Spinal cord (tissue), 10 donors: ENCODE data around the gene FLRT1. TPM values are rescaled to one million over a fixed set of nuclear protein-coding genes. Genes with fewer than 3 reads are reported as not detected.

Source experiments
- DNase-seq, 6 donors: peaks; one replicate each; pipeline versions ENCODE4 v3.0.0 to v3.0.0-alpha.2; 2013 to 2015; ENCODE audit warnings: low spot score in 6 of 6, low read depth in 4 of 6
- H3K27ac ChIP-seq: one replicate; pipeline ENCODE4 v1.5.1; 2013; ENCODE audit warnings: low read depth, low read length, control low read depth
- H3K27me3 ChIP-seq: one replicate; pipeline ENCODE4 v1.6.1; 2013; ENCODE audit warnings: low read length; ENCODE audit not compliant: control insufficient read depth, insufficient read depth
- H3K36me3 ChIP-seq: one replicate; pipeline ENCODE4 v1.6.1; 2013; ENCODE audit warnings: low read length; ENCODE audit not compliant: control insufficient read depth, insufficient read depth
- H3K4me1 ChIP-seq: one replicate; pipeline ENCODE4 v1.6.1; 2013; ENCODE audit warnings: low read length; ENCODE audit not compliant: control insufficient read depth, insufficient read depth
- H3K4me3 ChIP-seq: one replicate; pipeline ENCODE4 v1.5.1; 2013; ENCODE audit warnings: low read depth, low read length, control low read depth
- H3K9me3 ChIP-seq: one replicate; pipeline ENCODE4 v1.6.1; 2013; ENCODE audit warnings: low read length; ENCODE audit not compliant: control insufficient read depth, insufficient read depth
- WGBS: methylation state at CpG from one replicate; pipeline ENCODE4 v1.1.5; 2013; ENCODE audit warnings: missing lambda C conversion rate; ENCODE audit not compliant: insufficient coverage; 5-methylcytosine and 5-hydroxymethylcytosine counted together
- polyA plus RNA-seq, 2 donors: library from polyadenylated mRNA; unstranded; fragments of 120-200 nt; gene quantifications; one replicate each; pipeline ENCODE4 v1.2.1, GENCODE V29; 2013; ENCODE audit not compliant: insufficient read length in 2 of 2
- total RNA-seq, 2 donors: library from RNA; depleted of rRNA in 1 of 2; stranded (reverse); fragments of 120-200 nt in 1 of 2; fragments of >200 nt in 1 of 2; gene quantifications; one replicate each; pipeline versions ENCODE4 v1.2.3 to v1.2.4, GENCODE V29; 2013 to 2014
- donor health status: healthy.

FLRT1 gene
- total and polyA plus RNA-seq, 4 donors: 6.7 to 21.0 (median 11.7) TPM

DNA sequence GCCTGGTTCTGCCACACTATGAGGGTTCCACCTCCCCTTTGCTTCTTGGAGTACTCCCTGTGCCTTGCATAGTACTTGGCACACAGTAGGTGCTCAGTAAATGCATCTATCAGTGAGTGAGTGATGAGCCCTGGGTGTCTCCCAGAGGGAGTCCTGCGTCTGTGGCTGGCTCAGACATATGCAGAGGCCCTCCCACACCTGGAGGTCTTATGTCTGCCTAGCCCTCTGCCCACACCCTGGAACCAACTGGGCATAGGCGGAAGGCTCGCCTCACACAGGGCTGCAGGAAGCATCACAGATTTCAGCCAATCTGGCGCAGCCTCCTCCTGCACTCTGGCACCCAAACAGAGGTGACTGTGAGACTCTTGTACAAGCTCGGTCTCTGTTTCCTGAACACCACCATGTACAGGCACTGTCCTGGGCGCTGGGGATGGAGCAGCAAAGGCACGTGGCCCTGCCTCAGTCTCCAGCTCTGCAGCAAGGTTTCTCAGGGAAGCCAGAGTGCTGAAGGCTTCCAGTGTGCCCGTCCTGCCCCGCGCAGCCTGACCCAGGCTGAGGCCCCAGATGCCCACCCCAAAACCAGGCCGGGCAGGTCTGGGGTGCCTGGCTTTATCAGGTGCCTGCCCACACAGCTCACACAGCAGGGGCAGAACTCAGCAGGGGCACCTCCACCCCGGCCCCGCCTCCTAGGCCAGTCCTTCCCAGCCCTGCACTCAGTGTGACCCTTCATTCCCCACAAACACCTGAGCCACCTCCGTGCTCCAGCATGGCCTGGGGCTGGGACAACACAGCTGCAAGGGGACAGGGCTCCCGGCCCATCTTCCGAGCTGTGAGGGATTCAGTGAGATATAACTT, 26.7 kb downstream of the FLRT1 start:
- Histone ChIP-seq H3K27me3 (peaks cover 2% of the 10 kb centered on the region), H3K4me3 (no peak overlapping the region), H3K27ac (no peak overlapping the region), H3K4me1 (peaks cover 85% of the 10 kb centered on the region), H3K9me3 (no peaks in the 10 kb centered on the region), H3K36me3 (peaks cover 26% of the 10 kb centered on the region)
- 84% methylated on average over 15 of the region's 16 CpGs for WGBS
- no peak for DNase-seq

DNA sequence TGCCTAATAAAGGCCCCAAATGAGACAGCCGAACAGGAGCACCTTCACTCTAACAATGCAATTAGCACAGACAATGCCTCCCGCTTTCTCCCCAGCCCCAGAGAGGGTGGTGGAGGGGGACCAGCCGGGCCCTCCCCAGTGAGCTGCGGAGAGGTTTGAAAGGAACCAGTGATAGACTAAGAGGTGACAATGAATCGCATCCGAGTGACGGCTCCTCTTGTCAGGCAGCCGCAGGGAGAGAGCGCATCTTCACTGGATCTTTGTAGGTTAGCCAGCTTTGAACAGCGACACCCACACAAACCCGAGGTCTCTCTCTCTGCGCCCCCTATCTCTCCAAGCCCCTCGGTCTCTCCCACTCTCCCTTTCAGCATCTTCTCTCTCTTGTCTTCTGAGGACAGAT, 28.0 kb downstream of the FLRT1 start:
- Histone ChIP-seq H3K4me3 (no peak overlapping the region), H3K4me1 (peaks cover 87% of the 10 kb centered on the region), H3K27me3 (peaks cover 2% of the 10 kb centered on the region), H3K9me3 (no peaks in the 10 kb centered on the region), H3K36me3 (peaks cover 26% of the 10 kb centered on the region), H3K27ac (no peak overlapping the region)
- 48% methylated on average over 6 of the region's 13 CpGs for WGBS
- peak in 2 of 6 donors; percentile 61 to 69 for DNase-seq

DNA sequence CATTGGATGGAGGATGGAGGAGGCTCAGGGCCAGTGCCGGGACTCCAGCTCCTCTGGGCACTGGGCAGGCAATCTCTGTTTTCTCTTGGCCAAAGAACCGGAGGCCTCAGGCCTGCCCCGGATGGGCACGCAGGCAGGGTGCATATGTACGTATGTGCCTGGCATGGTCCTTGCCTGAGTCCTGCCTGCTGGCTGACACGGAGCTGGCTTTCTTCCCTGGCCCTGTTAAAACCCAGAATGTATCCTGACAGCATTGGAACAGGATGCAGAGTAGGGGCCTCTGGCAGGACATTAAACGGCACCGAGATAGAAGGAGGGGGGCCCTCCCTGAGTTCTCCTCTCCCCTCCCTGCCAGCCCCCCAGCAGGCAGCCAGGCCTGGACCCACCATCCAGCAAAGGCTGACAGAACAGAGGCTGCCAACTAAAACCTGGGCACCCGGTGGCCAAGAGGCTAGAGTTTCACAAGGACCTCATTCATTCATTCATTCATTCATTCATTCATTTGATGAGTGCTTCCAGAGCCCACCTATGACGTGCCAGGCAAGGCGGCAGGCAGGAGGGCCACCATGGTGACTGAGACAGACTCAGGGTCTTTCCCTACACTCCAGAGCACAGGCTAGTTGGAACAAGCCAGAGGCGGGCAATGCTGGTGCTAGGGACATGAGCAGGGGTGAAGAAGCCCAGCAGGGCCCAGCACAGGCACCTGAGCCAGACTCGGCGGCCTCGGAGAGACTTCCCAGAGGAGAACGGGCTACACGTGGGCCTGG, 28.8 kb downstream of the FLRT1 start:
- Histone ChIP-seq H3K4me3 (no peak overlapping the region), H3K4me1 (peaks cover 87% of the 10 kb centered on the region)
- DNase-seq: peak in 1 of 6 donors; percentile 83

DNA sequence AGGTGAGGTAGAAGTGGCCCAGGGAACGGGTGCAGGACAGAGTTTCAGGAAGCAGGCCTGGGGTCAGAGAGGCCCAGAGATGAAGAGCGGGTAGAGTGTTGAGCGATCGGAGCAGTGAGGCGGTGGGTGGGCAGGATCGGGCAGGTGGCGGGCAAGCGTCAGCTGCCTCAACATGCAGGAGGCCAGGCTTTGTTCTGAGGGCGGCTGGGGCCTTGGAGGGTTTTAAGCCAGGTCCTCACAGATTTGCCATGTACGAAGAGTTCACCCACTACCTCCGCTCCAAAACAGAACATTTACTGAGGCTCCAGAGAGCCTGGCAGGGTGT, 29.4 kb downstream of the FLRT1 start:
- over 99% methylated on average over 11 of the region's 11 CpGs for WGBS
- DNase-seq: no peak
- Histone ChIP-seq H3K4me3 (no peak overlapping the region), H3K36me3 (peaks cover 24% of the 10 kb centered on the region), H3K9me3 (no peaks in the 10 kb centered on the region), H3K27ac (no peak overlapping the region), H3K27me3 (peaks cover under 1% of the 10 kb centered on the region), H3K4me1 (peaks cover 87% of the 10 kb centered on the region)

More for the DNA sequence above, 28.8 kb downstream of the FLRT1 start:
- no peak overlapping the region for H3K27ac ChIP-seq
- peaks cover 2% of the 10 kb centered on the region for H3K27me3 ChIP-seq
- no peaks in the 10 kb centered on the region for H3K9me3 ChIP-seq
- peaks cover 25% of the 10 kb centered on the region for H3K36me3 ChIP-seq
- 79% methylated on average over 17 of the region's 17 CpGs for WGBS

DNA sequence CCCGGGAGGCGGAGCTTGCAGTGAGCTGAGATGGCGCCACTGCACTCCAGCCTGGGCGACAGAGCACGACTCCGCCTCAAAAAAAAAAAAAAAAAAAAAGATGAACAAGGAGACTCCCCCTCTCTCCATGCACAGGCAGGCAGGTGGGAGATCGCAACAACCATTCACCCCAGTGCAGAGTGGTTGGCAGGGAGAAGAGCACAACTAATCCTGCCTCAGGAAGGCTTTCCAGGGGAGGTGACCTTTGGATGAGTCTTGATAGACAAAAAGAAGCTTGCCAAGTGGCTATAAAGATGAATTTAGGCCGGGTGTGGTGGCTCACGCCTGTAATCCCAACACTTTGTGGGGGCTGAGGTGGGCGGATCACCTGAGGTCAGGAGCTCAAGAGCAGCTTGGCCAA, 30.0 kb downstream of the FLRT1 start:
- peaks cover 87% of the 10 kb centered on the region for H3K4me1 ChIP-seq
- no peaks in the 10 kb centered on the region for H3K27me3 ChIP-seq
- 90% methylated on average over 3 of the region's 10 CpGs for WGBS

DNA sequence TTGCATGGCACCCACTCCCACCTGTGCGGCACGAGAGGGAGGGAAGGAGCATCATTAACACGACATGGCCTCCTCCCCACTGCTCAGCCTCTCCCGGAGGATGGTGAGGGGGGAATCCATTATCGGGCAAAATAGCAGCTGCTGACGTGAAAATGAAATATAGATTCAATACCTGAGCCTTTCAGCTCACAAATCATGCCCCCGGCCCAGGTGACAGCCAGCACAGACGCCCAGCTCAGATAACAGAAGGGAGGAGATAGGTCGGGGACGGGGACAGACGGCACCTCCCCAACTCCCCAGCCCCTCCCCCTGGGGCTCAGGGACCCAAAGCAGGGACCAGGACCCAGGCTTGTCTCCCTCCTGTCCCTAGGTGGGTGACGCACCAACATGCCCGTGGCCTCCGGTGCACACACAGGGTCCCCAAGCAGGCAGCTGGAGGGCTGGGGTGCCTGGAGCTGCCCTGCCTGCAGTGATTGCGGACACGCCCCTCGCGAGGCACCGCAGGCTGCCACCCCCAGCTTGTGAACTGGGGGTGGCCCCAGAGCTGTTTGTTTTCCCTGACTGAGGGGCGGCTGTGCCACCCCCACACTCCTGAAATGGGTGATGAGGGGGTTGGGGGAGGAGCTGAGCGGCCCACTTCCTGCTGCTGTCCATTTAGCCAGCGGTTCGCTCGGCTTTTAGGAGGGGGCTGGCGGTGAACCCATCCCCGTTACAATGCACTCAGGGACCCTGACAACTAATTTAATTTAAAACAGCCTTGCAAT, 31.7 kb downstream of the FLRT1 start:
- DNase-seq: peak in 1 of 6 donors; percentile 51
- no peak overlapping the region for H3K27ac ChIP-seq

More for the DNA sequence above, 30.0 kb downstream of the FLRT1 start:
- H3K4me3 ChIP-seq: no peak overlapping the region
- no peak overlapping the region for H3K27ac ChIP-seq
- peaks cover 21% of the 10 kb centered on the region for H3K36me3 ChIP-seq
- H3K9me3 ChIP-seq: no peaks in the 10 kb centered on the region
- DNase-seq: no peak

DNA sequence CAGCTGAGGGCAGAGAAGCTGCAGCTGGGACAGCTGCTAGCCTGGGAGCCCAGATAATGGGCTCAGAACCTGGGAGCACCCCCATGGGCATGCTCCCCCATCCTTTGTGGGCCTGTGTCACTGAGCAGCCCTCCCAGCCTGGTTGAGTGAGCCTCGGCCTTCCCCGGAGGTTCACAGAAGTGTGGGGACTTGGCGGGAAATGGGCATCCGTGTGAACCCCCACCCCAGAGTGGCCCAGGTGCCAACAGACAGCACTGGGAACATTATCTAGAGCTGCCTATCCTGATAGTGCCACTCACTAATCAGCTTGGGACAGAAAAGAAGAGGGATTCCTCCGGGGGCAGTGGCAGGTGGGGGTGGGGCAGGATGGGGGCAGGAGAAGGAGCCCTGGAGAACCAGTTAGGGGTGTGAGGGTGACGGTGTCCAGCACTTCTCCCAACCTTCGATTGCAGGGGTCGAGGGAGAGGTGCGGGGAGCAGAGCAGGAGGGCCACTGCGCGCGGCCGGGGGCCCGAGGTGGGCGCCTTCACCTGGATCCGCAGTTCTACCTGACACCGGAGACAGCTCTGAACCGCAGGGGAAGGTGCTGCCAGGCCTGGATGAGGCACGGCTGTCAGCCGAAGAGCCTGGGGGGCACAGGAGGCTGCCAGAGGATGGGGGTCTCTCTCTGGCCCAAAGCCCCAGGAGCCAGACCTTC, 33.1 kb downstream of the FLRT1 start:
- Histone ChIP-seq H3K9me3 (no peaks in the 10 kb centered on the region), H3K36me3 (peaks cover 24% of the 10 kb centered on the region), H3K27ac (no peak overlapping the region), H3K27me3 (no peaks in the 10 kb centered on the region), H3K4me3 (no peak overlapping the region), H3K4me1 (peaks cover 87% of the 10 kb centered on the region)
- WGBS: 81% methylated on average over 19 of the region's 20 CpGs
- DNase-seq: no peak

More for the DNA sequence above, 31.7 kb downstream of the FLRT1 start:
- H3K9me3 ChIP-seq: no peaks in the 10 kb centered on the region
- no peak overlapping the region for H3K4me3 ChIP-seq
- no peaks in the 10 kb centered on the region for H3K27me3 ChIP-seq
- WGBS: 37% methylated on average over 9 of the region's 26 CpGs
- peaks cover 87% of the 10 kb centered on the region for H3K4me1 ChIP-seq
- peaks cover 19% of the 10 kb centered on the region for H3K36me3 ChIP-seq

DNA sequence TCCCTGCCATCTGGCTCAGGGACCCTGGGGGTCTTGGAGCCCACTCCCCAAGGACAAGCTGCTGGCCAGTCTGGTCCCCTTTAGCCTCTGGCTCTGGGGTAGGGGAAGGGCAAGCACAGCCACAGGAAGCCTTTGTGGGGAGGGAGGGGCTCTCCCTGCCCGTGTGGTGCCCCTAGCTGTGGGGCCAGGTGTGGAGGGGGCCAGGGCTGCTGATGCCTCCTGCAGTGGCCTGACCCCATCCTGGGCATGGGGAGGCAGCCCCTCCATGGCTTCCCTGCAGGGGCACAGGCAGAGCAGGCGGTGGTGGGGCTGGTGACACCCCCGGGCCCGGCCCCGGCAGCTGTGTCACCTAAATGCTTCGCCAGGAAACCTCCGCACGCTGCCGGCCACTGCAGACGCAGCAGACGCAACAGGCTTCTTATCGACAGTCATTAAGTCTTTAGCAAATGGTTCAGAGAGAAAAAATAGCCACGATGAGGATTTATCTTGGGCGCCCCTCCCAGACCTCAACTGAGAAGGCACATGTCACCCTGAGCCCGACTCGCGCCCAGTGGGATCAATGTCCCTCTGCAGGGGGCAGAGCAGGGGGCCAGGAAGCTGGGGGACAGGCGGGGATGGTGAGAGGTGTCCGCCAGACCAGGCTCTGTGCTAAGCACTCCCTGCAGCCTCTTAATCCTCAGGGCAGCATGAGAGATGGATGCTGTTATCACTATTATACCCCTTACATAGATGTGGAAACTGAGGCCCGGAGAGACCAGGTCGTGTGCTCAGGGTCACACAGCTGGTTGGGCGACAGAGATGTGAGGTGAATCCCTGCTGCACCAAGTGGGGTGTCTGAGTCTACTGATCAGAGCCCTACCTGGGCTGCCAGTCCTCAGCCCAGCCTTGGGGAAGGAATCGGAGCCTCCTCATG, 33.9 kb downstream of the FLRT1 start:
- H3K4me3 ChIP-seq: no peak overlapping the region
- WGBS: 60% methylated on average over 17 of the region's 23 CpGs
- H3K36me3 ChIP-seq: peaks cover 24% of the 10 kb centered on the region
- DNase-seq: no peak
- no peaks in the 10 kb centered on the region for H3K27me3 ChIP-seq
- peaks cover 81% of the 10 kb centered on the region for H3K4me1 ChIP-seq
- no peak overlapping the region for H3K27ac ChIP-seq
- H3K9me3 ChIP-seq: no peaks in the 10 kb centered on the region
